Stimulated activated CD8-positive, alpha-beta memory T cell treated with anti-CD3 and anti-CD28 coated beads, Interleukin-7, amount 100 ng/mL, for 48 hours (primary cell): Measurements from ENCODE around the gene STAMBPL1.
"Not testable (repeated sequence)": the region's sequence is repeated elsewhere in the genome, so short reads cannot be mapped to it uniquely, and the experiment has no call there.

ENCODE experiments used
- DNase-seq, 2 donors: peaks; one replicate each; pipeline ENCODE4 v3.0.0-alpha.2; 2020; ENCODE audit warnings: low read depth in 1 of 2; ENCODE audit errors: extremely low read depth in 1 of 2

STAMBPL1 gene

DNA sequence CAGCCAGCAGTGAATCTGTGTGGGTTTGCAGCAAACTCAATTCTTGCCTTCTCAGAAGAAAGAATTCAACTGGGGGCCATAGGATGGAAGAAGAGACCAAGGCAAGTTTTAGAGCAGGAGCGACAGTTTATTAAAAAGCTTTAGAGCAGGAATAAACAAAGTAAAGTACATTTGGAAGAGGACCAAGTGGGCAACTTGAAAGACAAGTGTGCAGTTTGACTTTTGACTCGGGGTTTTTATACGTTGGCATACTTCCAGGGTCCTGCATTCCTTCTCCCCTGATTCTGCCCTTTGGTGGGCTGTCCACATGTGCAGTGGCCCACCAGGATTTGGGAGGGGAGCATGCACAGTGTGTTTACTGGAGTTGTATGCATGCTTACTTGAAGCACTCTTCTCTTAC is 25.4 kb upstream of the STAMBPL1 start:
- no peak for DNase-seq

DNA sequence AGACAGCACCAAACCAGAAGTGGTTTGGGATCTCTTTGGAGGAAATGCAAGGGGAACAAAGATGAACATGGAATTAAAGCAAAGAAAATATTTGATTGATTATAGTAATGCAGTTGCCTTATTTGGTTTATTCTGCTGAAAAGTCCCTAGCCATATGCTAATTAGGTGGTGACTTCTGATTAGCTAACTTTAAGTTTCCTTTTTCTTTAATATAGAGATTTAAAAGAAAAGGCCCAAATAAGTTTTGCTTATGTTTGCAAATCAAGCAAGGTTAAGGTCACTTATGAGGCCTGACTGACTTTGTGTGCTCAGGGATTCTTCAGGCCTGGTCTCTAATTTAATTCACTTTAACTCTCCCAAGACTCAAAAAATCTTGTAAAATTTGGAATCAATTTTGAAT is 22.2 kb upstream of the STAMBPL1 start:
- no peak for DNase-seq

DNA sequence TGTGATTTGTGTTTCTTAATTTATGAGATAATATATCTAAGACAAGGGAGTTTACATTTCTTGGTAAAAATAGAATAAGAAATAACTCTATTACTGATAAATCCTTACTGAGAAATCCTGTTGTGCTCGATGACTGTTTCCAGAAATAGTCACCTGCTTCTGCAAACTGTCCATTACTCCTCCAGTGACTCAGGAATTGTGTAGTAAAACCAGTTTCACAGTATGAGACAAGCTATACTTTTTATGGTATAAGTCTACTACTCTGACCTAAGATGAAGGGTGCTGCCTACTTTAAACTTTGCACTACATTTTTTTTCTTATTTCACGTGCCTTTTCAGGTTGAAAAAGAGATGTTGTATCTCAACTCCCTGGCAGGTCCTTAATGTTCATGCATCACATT is 21.6 kb upstream of the STAMBPL1 start:
- no peak for DNase-seq

DNA sequence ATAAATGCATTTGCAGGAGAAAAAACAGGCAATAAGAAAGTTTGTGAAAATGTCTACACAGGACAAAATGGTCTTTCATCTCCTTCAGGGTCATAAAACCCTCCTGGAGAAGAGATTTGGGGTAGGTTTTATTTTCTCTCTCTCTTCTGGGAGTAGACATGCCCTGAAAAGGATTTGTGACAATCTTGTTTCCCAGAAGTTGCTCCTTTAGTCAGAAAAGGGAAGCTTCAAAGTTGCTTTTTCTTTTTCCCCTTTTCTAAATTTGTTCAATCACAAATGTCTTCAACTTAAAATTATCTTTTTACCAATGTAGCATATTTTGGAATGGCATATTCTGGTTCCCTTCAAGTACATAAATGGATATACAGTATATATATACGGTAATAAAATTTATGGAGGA is 19.0 kb upstream of the STAMBPL1 start:
- no peak for DNase-seq

DNA sequence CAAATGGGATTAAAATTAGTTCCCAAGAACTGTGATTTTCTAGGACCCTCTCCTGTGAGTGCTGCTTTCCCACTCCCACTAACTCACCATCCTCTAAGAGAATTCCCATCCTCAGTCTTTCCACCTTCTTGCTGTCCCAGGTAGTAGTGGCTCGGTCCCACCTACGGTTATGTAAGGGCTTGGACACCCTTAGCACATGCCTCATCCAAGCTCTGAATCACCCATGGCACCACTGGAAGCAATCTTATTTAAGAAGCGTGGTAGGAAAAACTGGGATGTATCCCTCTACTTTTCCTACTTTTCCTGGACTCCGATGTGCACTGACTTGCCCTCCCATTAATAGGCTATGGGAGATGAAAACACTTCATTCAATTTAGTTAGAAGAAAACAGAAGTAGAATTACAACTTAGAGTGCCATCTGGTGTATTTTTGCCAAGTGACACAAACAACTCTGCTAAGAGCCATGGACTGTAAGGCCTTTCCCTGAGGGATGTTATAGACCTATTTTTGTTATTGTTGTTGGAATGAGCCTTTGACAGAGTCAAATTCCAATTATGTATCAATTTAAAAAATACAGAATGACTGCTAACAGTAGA is 14.7 kb upstream of the STAMBPL1 start:
- DNase-seq: no peak

DNA sequence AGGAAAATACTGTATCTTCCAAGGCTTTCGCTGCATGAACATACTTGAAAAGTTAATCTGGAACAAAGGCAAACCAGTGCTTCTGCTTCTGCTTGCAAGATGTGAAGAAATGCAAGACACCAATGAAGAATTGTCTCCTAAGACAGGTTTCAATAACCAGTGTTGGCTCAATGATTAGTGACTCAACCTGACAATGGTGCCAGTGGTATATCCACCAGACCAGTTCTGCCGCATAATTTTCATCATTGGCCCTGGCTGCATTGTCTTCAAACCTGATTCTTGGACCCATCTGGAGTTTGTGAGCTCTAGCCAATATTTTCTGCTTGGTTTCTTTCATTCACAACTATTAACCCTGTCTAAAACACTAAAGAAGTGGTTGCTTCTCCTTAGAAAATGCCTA is 13.6 kb upstream of the STAMBPL1 start:
- no peak for DNase-seq

DNA sequence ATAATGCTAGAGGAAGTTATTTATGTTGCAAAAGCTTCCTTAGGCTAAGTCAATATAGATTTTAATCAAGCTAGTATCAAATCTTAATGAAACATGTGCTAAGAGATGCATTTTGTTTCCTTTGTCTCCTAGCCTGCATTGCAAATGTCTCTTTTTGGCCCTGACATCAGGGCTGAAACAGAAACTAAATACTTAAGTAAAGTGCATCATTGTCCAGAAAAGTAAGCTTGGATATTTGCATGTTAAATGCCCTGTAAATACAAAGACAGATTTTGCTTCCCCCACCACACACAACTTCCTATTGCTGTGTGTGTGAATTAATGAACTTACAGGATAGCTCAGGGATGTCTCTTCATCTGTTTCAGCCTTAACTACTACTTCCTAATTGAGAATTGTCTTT is 10.0 kb upstream of the STAMBPL1 start:
- no peak for DNase-seq

DNA sequence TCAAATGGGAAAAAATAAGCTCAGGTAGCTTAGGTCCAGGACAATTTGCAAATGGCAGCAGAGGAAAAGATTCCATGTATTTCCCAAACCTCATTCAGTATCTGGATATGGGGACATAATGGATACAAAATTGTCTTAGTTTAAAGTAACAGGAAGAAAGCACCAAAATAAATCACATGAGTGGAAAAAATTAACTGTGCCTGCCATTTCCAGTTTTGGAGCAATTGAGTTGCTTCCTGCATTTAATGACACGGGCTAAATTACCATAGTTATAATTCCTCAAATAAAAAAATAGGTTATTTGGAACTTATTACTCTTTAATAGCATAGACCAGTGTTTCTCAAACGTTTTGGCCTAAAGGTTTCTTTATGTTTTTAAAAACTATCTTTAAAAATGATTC is 6.3 kb upstream of the STAMBPL1 start:
- DNase-seq: no peak

DNA sequence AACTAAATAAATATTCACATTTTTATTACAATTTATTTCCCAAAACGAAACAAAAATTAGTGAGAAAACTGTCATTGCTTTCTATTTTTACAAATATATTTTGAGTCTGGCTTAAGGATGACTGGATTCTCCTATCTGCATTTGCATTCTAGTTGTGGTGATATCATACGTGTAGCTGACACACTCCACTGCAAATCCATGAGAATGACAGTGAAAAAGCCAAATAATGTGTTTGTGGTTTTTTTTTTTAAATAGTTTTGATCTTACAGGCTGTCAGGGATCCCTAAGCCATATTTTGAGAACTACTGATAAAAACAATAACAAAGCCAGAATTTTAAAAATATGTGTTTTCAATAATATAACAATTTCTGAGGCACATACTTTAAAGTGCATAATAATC is 5.8 kb upstream of the STAMBPL1 start:
- no peak for DNase-seq

DNA sequence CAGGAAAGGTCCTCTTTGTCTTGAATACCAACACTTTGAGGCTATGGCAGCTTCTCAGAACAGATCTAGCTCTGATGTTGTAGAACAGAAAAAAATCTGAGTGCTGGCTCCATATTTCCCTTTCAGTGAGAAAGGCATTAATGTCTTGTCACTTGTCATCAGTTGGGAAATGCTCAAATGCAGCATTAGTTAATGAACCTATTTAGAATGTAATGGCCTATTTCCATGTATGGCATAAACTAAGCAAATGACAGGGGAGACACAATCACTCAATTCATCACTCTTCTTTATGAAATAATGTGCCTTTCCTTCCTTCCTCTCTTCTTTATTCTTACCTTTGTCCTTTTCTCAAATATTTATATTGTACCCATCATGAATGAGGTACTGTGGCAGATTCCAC is 5.0 kb upstream of the STAMBPL1 start:
- DNase-seq: no peak

DNA sequence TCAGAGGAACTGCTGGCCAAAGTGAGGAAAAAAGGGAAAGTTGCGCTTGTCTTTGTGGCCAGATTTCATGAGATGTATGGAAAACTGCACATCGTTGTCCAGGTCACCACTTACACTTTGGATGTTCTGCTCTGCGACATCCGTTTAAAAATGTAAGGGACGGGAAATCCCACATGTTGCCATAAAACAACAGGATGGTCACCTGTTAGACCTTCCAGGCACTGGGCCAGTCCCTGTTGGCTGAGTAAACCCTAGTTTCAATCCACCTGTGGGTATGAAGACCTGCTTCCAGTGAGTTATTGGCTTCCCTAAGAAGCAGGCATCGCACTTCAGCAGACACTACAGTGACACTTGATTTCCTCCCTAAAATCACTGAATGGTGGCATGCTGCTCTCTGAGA is 2.7 kb upstream of the STAMBPL1 start:
- DNase-seq: no peak

DNA sequence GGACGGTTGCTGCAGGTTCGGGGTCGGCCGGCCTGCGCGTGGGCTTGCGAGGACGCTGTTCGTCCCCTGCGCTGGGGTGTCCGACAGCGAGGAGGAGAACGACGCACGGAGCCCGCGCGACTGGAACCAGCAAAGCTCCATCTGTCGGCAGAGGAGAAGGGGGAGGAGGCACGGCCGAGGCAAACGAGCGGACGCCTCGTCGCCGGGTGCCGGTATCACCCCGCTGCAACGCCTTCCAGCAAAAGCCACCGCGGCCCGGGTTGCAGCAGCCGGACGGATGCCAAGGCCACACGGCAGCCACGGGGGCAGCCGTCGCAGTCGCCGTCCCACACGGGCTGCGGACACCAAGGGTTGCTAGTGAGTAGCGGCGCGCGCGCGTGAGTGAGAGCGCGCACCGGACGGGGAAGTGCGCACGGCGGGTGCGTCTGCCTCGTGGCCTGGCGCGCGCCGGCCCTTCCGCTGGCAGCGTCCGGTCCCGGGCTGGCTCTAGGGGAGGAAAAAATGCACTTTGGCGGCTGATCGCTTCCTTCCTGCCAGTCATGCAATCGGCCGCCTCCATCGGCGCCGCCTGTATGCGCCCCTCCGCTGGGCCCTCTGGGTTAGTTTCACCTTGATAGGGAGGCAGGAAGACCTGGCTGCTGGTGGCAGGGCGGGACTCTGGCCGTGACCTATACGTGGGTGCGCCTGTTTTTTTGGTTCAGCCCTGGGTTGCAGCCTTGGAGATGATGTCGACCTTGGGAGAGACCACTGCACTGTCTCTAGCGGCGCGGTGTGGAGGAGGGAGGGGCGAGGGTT is 434 bp downstream of the STAMBPL1 start:
- peak; percentile 51 to 71 for DNase-seq

DNA sequence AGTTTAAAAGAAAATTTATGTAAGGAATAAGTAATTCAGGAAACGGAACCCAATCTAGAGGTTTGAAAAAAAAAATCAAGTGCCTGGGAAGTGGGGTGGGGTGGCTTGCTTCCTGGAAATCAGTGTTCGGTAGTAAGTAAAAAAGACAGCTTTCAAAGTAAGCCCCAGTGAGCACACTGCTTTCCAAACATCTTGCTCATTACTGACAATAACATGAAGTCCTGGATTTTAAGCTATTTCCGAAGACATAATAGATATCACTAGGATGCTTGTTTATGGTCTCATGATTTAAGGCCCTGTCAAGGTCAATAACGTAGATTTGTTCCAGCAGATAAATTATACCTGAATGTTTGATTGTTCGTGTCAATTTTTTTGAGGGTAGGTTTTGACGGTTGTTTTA is 1.3 kb downstream of the STAMBPL1 start:
- no peak for DNase-seq

DNA sequence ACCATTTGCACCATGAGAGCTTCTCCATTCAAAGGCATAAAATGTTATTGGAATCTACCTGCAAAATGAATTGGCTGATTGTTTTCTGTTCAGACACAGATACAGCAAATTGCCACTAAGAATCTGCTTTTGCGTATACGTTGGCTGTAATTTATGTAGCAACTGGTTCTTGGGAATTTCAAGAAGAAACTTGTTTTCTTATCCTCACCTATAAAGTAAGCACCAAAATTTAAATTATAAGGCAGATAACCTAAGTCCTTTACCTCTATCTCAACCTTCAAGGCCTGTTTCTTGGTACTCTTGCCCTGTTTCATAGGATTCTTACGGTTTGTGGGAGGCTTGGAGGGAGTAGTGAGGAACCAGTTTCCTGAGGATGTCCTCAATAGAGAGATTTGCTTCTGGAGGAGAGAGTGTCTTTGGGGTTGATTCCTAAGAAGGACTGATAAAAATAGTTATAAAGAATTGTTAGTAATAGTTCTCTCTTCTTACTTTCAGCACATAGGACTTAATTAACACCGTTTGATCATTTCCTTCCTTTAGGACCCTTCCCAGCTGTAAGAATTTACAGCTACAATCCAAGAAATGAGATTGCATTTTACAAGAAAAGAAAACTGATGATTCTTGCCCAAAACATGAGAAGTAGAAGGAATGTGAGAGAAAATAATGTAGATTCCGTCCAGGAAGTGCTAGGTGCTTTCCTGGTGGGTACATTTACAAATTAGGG is 2.0 kb downstream of the STAMBPL1 start:
- DNase-seq: no peak

DNA sequence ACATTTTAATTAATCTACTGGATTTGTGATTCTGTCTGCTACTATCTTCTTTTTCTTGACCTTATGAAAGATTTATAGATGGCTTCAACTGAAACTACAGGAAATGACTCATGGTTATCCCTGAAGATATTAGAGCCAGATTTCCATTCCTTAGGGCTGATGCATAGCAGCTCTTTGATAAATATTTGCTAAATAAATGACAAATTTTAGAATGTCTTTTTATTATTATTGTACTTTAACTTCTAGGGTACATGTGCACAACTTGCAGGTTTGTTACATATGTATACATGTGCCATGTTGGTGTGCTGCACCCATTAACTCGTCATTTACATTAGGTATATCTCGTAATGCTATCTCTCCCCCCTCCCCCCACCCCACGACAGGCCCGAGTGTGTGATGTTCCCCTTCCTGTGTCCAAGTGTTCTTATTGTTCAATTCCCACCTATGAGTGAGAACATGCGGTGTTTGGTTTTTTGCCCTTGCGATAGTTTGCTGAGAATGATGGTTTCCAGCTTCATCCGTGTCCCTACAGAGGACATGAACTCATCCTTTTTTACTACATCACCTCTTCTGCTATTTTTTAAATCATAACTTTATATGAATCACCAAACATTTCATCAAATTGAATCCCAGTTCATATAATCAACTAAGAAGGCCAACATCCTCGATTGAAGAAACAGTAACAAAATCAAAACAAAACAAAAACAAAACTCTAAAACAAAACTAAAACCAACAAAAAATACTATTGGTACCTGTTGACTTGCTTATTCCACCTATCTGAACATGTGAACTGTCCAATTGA is 2.8 kb downstream of the STAMBPL1 start:
- not testable (repeated sequence) for DNase-seq

DNA sequence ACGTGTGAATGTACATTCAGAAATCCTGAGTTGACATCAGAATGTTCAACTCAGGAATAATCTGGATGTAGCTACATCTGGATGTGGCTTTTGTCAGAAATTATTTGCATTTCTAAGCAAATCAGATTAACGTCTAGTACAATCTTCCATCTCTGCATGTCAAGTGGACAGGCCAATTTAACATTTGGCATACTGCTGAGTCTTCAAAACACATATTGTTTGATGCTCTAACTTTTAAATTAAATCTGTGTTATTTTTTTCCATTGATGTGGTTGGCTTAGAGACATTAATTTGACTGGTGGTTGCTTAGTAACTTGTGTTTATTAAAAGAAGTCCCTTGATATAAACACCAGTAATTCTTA is 3.4 kb downstream of the STAMBPL1 start:
- DNase-seq: no peak

DNA sequence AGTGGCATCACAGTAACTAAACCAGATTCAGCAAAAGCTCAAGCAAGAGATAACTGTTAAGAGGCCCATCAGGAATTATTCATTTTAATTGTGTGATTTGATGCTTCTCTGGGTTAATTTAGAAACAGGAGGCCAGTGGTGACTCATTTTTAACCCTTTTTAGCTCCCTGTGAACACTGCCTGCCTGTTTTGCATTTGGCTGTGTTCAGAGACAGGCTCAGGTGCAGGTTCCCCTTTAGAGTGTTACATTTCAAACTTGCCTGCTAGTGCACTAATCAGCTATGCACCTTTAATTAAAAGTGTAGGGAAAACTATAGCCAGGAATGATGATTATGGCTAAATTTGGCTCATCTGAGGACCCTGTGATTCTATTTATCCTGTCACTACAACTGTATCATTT is 6.5 kb downstream of the STAMBPL1 start:
- DNase-seq: no peak

DNA sequence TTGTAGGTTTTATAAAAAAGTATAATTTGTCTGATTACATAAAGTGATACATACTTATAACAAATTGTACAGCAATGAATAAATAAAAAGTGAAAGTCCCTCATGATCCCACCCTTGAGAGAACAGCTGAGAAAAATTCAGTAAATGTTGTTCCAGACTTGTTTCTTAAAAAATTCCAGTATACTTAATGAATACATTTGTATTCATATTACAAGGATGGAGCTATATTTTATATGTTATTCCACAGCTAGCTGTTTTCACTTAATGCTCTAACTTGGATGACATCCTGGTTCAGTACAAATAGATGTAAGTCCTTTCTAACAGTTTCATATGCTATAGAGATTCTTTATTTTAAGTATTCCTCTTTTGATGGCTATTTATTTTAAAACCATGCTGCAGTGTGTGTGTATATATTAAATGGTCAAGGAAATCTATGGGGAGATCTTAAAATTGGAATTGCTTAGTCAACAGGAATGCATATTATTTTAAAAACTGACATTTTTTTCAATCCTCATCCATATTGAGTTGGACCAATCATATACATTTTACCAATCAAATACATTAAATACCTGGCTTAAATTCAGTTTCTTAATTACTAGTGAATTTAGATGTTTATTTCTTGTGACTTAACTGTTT is 8.9 kb downstream of the STAMBPL1 start:
- no peak for DNase-seq

DNA sequence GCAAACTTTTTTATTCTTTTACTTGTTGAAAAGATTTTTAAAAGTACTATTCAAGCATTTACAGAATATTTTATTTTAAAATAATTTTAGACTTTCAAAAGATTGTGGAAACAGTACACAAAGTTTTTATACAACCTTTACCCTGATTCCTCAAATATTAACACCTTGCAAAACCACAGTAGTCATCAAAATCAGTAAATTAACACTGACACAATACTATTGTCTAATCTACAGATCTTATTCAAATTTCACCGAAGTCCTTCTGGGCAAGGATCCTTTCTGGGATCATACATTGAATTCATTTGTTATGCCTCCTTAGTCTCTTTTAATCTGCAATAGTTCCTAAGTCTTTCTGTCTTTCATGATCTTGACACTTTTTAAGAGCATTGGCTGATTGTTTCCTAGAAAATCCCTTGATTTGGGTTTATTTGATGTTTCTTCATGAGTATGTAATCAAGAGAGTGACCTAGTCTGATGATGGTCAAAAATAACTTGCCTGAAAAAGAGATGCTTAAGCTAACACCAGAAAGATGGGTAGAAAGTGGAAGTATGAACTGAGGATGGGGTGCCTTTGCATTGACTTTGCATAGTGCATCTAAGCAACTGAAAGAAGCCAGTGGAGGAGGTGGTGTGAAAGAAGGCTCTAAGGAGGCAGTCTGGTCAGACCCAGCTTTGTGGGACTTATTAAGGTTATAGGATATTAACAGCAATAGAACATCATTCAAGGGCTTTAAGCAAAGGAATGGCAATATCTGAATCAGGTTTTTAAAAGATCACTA is 9.7 kb downstream of the STAMBPL1 start:
- DNase-seq: no peak

DNA sequence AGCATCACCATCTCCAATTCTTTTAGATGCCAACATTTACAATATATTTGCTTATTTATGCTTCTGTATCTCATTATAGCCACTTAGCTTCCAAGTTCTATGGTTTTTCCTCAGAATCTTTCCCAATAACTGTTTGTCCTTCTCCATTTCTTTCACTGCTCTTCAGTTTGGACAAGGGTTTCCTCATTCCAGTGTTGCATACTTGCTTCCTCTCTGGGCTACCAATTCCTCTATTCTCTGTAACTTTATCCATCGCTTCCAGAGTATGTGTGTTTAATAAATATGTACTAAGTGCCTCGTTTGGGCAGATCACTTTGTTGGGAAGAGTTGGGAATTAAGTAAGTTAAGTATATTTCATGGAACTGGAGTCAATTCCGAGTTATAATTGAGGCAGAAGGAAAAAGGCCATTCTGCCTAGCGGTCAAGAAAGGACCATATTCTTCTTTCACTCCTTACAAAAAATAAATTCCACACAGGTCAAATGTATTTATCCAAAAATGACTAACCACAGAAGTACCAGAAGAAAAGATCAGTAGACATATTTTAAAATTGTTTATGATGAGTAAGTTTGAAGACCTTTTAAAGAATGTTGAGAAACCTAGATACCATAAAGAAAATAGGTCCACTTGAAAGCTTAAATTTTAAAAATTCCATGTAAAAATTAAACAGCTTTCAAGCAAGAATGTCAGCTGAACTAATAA is 10.8 kb downstream of the STAMBPL1 start:
- no peak for DNase-seq
